Esophagus muscularis mucosa (tissue), 4 donors: Measurements from ENCODE around the gene CGB3. TPM values are rescaled to one million over a fixed set of nuclear protein-coding genes. Genes with fewer than 3 reads are reported as not detected.
"Not testable (repeated sequence)": the region's sequence is repeated elsewhere in the genome, so short reads cannot be mapped to it uniquely, and the experiment has no call there.

ENCODE experiments used
- DNase-seq: peaks from one replicate; pipeline ENCODE4 v3.0.0-alpha.2; 2017; ENCODE audit errors: extremely low spot score
- H3K27ac ChIP-seq, 4 donors: fragments of 200-600 bp; sonication (generic); replicated peaks in 1 of 4; 1 replicate in 3 of 4; 2 replicates in 1 of 4; pipeline ENCODE4 v1.5.1; 2016 to 2019; ENCODE audit warnings: mild to moderate bottlenecking in 1 of 4
- H3K27me3 ChIP-seq, 4 donors: fragments of 200-600 bp; sonication (generic); one replicate each; pipeline versions ENCODE4 v1.5.1 to v1.6.0; 2016 to 2019
- H3K36me3 ChIP-seq, 4 donors: fragments of 200-600 bp; sonication (generic); one replicate each; pipeline ENCODE4 v1.5.1; 2016 to 2019
- H3K4me1 ChIP-seq, 4 donors: fragments of 200-600 bp; sonication (generic); one replicate each; pipeline ENCODE4 v1.5.1; 2016 to 2019
- H3K4me3 ChIP-seq, 4 donors: fragments of 200-600 bp; sonication (generic); 1 replicate in 2 of 4; 2 replicates in 2 of 4; pipeline ENCODE4 v1.5.1; 2016 to 2019; ENCODE audit warnings: mild to moderate bottlenecking in 4 of 4, moderate library complexity in 1 of 4
- H3K9me3 ChIP-seq, 4 donors: fragments of 200-600 bp; sonication (generic); 1 replicate in 3 of 4; 2 replicates in 1 of 4; pipeline ENCODE4 v1.5.1; 2016 to 2019
- CTCF ChIP-seq, 3 experiments: fragments of 200-600 bp in 2 of 3; fragments of 450-650 bp in 1 of 3; sonication (generic) in 2 of 3; IDR thresholded peaks; one replicate each; pipeline ENCODE4 v1.5.1; 2017 to 2019; ENCODE audit warnings: antibody characterized with exemption in 3 of 3, mild to moderate bottlenecking in 2 of 3, moderate library complexity in 1 of 3
- WGBS: methylation state at CpG from one replicate; pipeline ENCODE4 v1.1.5; 2018; 5-methylcytosine and 5-hydroxymethylcytosine counted together
- intact Hi-C: fragments of 100-400 bp; cut with DNase I; formaldehyde crosslinking; loops from one replicate; pipeline ENCODE4 v1.15.1; 2023
- total RNA-seq, 4 donors: library from RNA; depleted of rRNA; stranded (reverse); fragments of >200 nt; gene quantifications; one replicate each; pipeline versions ENCODE4 v1.1.0 to v1.2.1, GENCODE V29; 2016

CGB3 gene
- total RNA-seq, 4 donors from 2014 or later: not detected

- TF ChIP-seq CTCF (IDR thresholded peaks at IDR 0.05): peak in 1 of 3 experiments; percentile 10
- not testable (repeated sequence) for H3K27ac ChIP-seq
Observed at GRCh38 chr19:49036815-49037214, 12.7 kb upstream of the CGB3 start, which contains the start of gene CGB1. Gene CGB1, minus strand, starts transcription at chr19:49036895. Its CDS starts 184 bp downstream, at chr19:49036711.

GRCh38 chr19:49031642-49032301 lies 7.6 kb upstream of the CGB3 start, which contains the start of gene CGB2:
Gene CGB2, plus strand, starts transcription at chr19:49031890. Its CDS starts 206 bp downstream, at chr19:49032096.
- H3K4me1 ChIP-seq, H3K36me3 ChIP-seq, H3K9me3 ChIP-seq, intact Hi-C loops, H3K27me3 ChIP-seq, H3K4me3 ChIP-seq, H3K27ac ChIP-seq, DNase-seq: not testable (repeated sequence)
- peak in 1 of 3 experiments; percentile 17 for TF ChIP-seq CTCF (IDR thresholded peaks at IDR 0.05)
- WGBS: 17% methylated on average over 24 of the region's 28 CpGs

More at GRCh38 chr19:49036815-49037214, 12.7 kb upstream of the CGB3 start, which contains the start of gene CGB1:
- H3K4me1 ChIP-seq, H3K36me3 ChIP-seq, H3K9me3 ChIP-seq, DNase-seq, H3K27me3 ChIP-seq, H3K4me3 ChIP-seq, intact Hi-C loops: not testable (repeated sequence)
- WGBS: 58% methylated on average over 16 of the region's 18 CpGs

- WGBS: 80% methylated on average over 2 of the region's 8 CpGs
- H3K4me1 ChIP-seq, H3K4me3 ChIP-seq, H3K27me3 ChIP-seq, intact Hi-C loops, DNase-seq, H3K9me3 ChIP-seq, H3K27ac ChIP-seq, H3K36me3 ChIP-seq: not testable (repeated sequence)
Observed at GRCh38 chr19:49030323-49030722, 6.2 kb upstream of the CGB3 start.

- DNase-seq, H3K4me1 ChIP-seq, H3K36me3 ChIP-seq, H3K9me3 ChIP-seq, H3K27ac ChIP-seq, H3K4me3 ChIP-seq, intact Hi-C loops, H3K27me3 ChIP-seq: not testable (repeated sequence)
- 88% methylated on average over 13 of the region's 14 CpGs for WGBS
Observed at GRCh38 chr19:49029749-49030148, 5.6 kb upstream of the CGB3 start.

GRCh38 chr19:49028686-49029085 lies 4.6 kb upstream of the CGB3 start:
- intact Hi-C loops, H3K9me3 ChIP-seq, DNase-seq, H3K27ac ChIP-seq, H3K4me3 ChIP-seq, H3K4me1 ChIP-seq, H3K36me3 ChIP-seq, H3K27me3 ChIP-seq: not testable (repeated sequence)
- 83% methylated on average over 9 of the region's 9 CpGs for WGBS

GRCh38 chr19:49025599-49025998 lies 1.5 kb upstream of the CGB3 start:
- H3K4me1 ChIP-seq, H3K36me3 ChIP-seq, DNase-seq, H3K9me3 ChIP-seq, H3K4me3 ChIP-seq, H3K27me3 ChIP-seq, intact Hi-C loops, H3K27ac ChIP-seq: not testable (repeated sequence)
- 81% methylated on average over 23 of the region's 23 CpGs for WGBS

- intact Hi-C loops, DNase-seq, H3K4me3 ChIP-seq, H3K9me3 ChIP-seq, H3K4me1 ChIP-seq, H3K27ac ChIP-seq, H3K36me3 ChIP-seq: not testable (repeated sequence)
- WGBS: 92% methylated on average over 2 of the region's 6 CpGs
- peaks cover 0 to 10% (median 4%) of the 10 kb centered on the region in 4 donors for H3K27me3 ChIP-seq
Observed at GRCh38 chr19:49025088-49025487, 955 bp upstream of the CGB3 start.
